CD4-positive, alpha-beta T cell treated with Interferon gamma for 1 hour (primary cell): Measurements from ENCODE around the gene TBCD.

Experiments used
- DNase-seq: peaks from one replicate; pipeline ENCODE4 v3.0.0-alpha.2; 2020

Gene TBCD

GRCh38 chr17:82751571-82752370, at the start of gene TBCD:
TBCD (plus strand) TSS chr17:82752065; CDS start chr17:82752194, 129 bp downstream.
- peak; percentile 84 for DNase-seq

- no peak for DNase-seq
Observed at GRCh38 chr17:82702231-82702927, 49.5 kb upstream of the TBCD start.

GRCh38 chr17:82703036-82703745, 48.7 kb upstream of the TBCD start:
- no peak for DNase-seq

- no peak for DNase-seq
Observed at GRCh38 chr17:82703935-82704865, 47.7 kb upstream of the TBCD start.

GRCh38 chr17:82704886-82705285, 47.0 kb upstream of the TBCD start:
- no peak for DNase-seq

- no peak for DNase-seq
Observed at GRCh38 chr17:82705756-82706155, 46.1 kb upstream of the TBCD start.

- DNase-seq = no peak
Observed at GRCh38 chr17:82709024-82709675, 42.7 kb upstream of the TBCD start.

GRCh38 chr17:82709676-82710498, 42.0 kb upstream of the TBCD start:
- no peak for DNase-seq

GRCh38 chr17:82710499-82711232, 41.2 kb upstream of the TBCD start:
- no peak for DNase-seq

GRCh38 chr17:82713071-82713723, 38.7 kb upstream of the TBCD start:
- DNase-seq = no peak

- peak; percentile 94 for DNase-seq
Observed at GRCh38 chr17:82716203-82717010, 35.5 kb upstream of the TBCD start, which contains the start of gene FN3KRP. FN3KRP (plus strand) TSS chr17:82716706; CDS start chr17:82716756, 50 bp downstream.

- no peak for DNase-seq
Observed at GRCh38 chr17:82718986-82719685, 32.7 kb upstream of the TBCD start.

GRCh38 chr17:82720204-82720603, 31.7 kb upstream of the TBCD start:
- DNase-seq = no peak

- DNase-seq = no peak
Observed at GRCh38 chr17:82722341-82723013, 29.4 kb upstream of the TBCD start.

- no peak for DNase-seq
Observed at GRCh38 chr17:82723169-82723807, 28.6 kb upstream of the TBCD start.

GRCh38 chr17:82726427-82726826, 25.4 kb upstream of the TBCD start:
- no peak for DNase-seq
